Neural cell (in vitro differentiated cells): ENCODE measurements around the gene CENPP. TPM values are rescaled to one million over a fixed set of nuclear protein-coding genes. Genes with fewer than 3 reads are reported as not detected.

ENCODE experiments used
- H2AFZ ChIP-seq: fragments of 200-600, 300-800 bp; sonication (generic), shearing (Covaris generic); 2 replicates; pipeline ENCODE4 v1.6.0; 2014; ENCODE audit warnings: low read depth, mild to moderate bottlenecking, antibody characterized with exemption, low read length, moderate library complexity
- H3F3A ChIP-seq: fragments of 200-600 bp; shearing (Covaris generic); 2 replicates; pipeline ENCODE4 v1.6.1; 2016; ENCODE audit warnings: mild to moderate bottlenecking, moderate library complexity, mixed read lengths, antibody characterized with exemption, low read length; ENCODE audit not compliant: insufficient read depth, poor library complexity, severe bottlenecking
- H3K27ac ChIP-seq: fragments of 200-600, 300-800 bp; sonication (generic), shearing (Covaris generic); 2 replicates; pipeline ENCODE4 v1.5.1; 2014; ENCODE audit warnings: mild to moderate bottlenecking, low read length, moderate library complexity
- H3K27me3 ChIP-seq: fragments of 300-800, 200-600 bp; sonication (generic), shearing (Covaris generic); 2 replicates; pipeline ENCODE4 v1.6.0; 2014; ENCODE audit warnings: mild to moderate bottlenecking, low read depth, low read length, moderate library complexity; ENCODE audit not compliant: insufficient read depth
- H3K36me3 ChIP-seq: fragments of 300-800, 200-600 bp; sonication (generic), shearing (Covaris generic); 2 replicates; pipeline ENCODE4 v1.5.1; 2014; ENCODE audit warnings: mild to moderate bottlenecking, antibody characterized with exemption, low read length, moderate library complexity; ENCODE audit not compliant: insufficient read depth
- H3K4me2 ChIP-seq: fragments of 300-800, 200-600 bp; sonication (generic), shearing (Covaris generic); 2 replicates; pipeline ENCODE4 v1.6.0; 2014; ENCODE audit warnings: mild to moderate bottlenecking, low read length
- H3K4me3 ChIP-seq: fragments of 300-800, 200-600 bp; sonication (generic), shearing (Covaris generic); 2 replicates; pipeline ENCODE4 v1.5.1; 2014; ENCODE audit warnings: mild to moderate bottlenecking, low read length, moderate library complexity
- H3K79me2 ChIP-seq: fragments of 200-600 bp; shearing (Covaris generic); replicated peaks from 2 replicates; pipeline ENCODE4 v1.6.0; 2014; ENCODE audit warnings: mild to moderate bottlenecking, low read length, moderate library complexity; ENCODE audit not compliant: insufficient read depth
- H3K9ac ChIP-seq: fragments of 300-800, 200-600 bp; sonication (generic), shearing (Covaris generic); 2 replicates; pipeline ENCODE4 v1.6.1; 2016; ENCODE audit warnings: mild to moderate bottlenecking, low read length, mixed read lengths
- H3K9me2 ChIP-seq: fragments of 200-600 bp; shearing (Covaris generic); 2 replicates; pipeline ENCODE4 v1.6.1; 2016; ENCODE audit warnings: mild to moderate bottlenecking, low read length, mixed read lengths; ENCODE audit not compliant: insufficient read depth
- H3K9me3 ChIP-seq: fragments of 200-600, 300-800 bp; sonication (generic), shearing (Covaris generic); 2 replicates; pipeline ENCODE4 v1.6.1; 2016; ENCODE audit warnings: mild to moderate bottlenecking, mixed run types, low read length, moderate library complexity, mixed read lengths
- H4K20me1 ChIP-seq: fragments of 200-600 bp; shearing (Covaris generic); 2 replicates; pipeline ENCODE4 v1.6.1; 2016; ENCODE audit warnings: mild to moderate bottlenecking, mixed run types; ENCODE audit not compliant: insufficient read depth
- CTCF ChIP-seq: fragments of 450-650 bp; IDR thresholded peaks from 2 replicates; pipeline ENCODE4 v1.5.1; 2014; ENCODE audit warnings: antibody characterized with exemption, mild to moderate bottlenecking, moderate library complexity; ENCODE audit not compliant: poor library complexity, severe bottlenecking
- EP300 ChIP-seq: fragments of 450-650 bp; conservative IDR thresholded peaks from 2 replicates; pipeline ENCODE4 v1.6.1; 2014; ENCODE audit warnings: antibody characterized with exemption, mild to moderate bottlenecking, moderate library complexity; ENCODE audit not compliant: poor library complexity, severe bottlenecking
- EZH2 ChIP-seq: fragments of 200-600, 300-800 bp; shearing (Covaris generic), sonication (generic); IDR thresholded peaks from 2 replicates; pipeline ENCODE4 v1.6.1; 2014; ENCODE audit warnings: antibody characterized with exemption, low read length, borderline replicate concordance, mild to moderate bottlenecking; ENCODE audit not compliant: insufficient read depth, poor library complexity, severe bottlenecking
- MXI1 ChIP-seq: fragments of 450-650 bp; conservative IDR thresholded peaks from 2 replicates; pipeline ENCODE4 v1.6.1; 2014; ENCODE audit warnings: antibody characterized with exemption, mild to moderate bottlenecking; ENCODE audit not compliant: poor library complexity, severe bottlenecking
- POLR2AphosphoS5 ChIP-seq: IDR thresholded peaks from 2 replicates; pipeline ENCODE4 v1.6.1; 2012
- RAD21 ChIP-seq: fragments of 450-650 bp; conservative IDR thresholded peaks from 2 replicates; pipeline ENCODE4 v1.6.1; 2014; ENCODE audit warnings: antibody characterized with exemption, mild to moderate bottlenecking, moderate library complexity
- REST ChIP-seq: IDR thresholded peaks from 2 replicates; pipeline ENCODE4 v1.6.1; 2012; ENCODE audit warnings: borderline replicate concordance
- SMC3 ChIP-seq: fragments of 450-650 bp; conservative IDR thresholded peaks from 2 replicates; pipeline ENCODE4 v1.6.1; 2014; ENCODE audit warnings: antibody characterized with exemption, mild to moderate bottlenecking, moderate library complexity; ENCODE audit not compliant: poor library complexity
- TAF1 ChIP-seq: IDR thresholded peaks from 2 replicates; pipeline ENCODE4 v1.6.1; 2012; ENCODE audit warnings: low read depth
- polyA plus RNA-seq: library from polyadenylated mRNA; depleted of rRNA; stranded (reverse); fragments of >200 nt; gene quantifications from 2 replicates; pipeline ENCODE4 v1.2.3, GENCODE V29; 2014

The CENPP gene
- polyA plus RNA-seq, 1 donor from 2014 or later, result 5.0 TPM

DNA sequence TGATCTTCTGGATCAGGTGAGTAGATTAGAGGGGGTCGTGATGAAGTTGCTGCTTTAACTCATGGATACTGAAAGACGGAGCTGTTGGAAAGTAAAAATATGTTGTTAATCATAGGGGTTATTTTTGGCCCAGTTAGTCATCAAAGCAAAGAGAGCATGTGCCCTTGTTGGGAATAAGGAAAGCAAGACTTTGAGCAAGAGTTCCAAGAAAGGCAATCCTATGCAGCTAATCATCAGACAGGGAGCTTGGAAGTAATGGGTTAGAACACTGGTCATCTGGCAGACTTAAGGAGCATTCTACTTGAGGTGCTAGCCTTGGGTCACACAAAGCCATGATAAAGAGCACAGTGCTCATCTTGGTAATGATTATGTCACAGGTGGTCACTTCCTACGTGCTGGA lies 138.2 kb downstream of the CENPP start:
- TF ChIP-seq EP300 (no peak), RAD21 (no peak), POLR2AphosphoS5 (no peak), MXI1 (no peak), REST (no peak), CTCF (no peak), TAF1 (no peak), SMC3 (no peak), EZH2 (no peak)
- H3K9me2 ChIP-seq, result no peaks in the 10 kb centered on the region
- H3K79me2 ChIP-seq, result no peaks in the 10 kb centered on the region
- H3K36me3 ChIP-seq, result no peaks in the 10 kb centered on the region
- H3K4me2 ChIP-seq, result no peak overlapping the region
- H3K27me3 ChIP-seq, result no peaks in the 10 kb centered on the region
- H3K4me3 ChIP-seq, result no peak overlapping the region
- H3F3A ChIP-seq, result no peaks in the 10 kb centered on the region
- no peak overlapping the region for H3K9ac ChIP-seq
- H4K20me1 ChIP-seq, result no peaks in the 10 kb centered on the region
- H2AFZ ChIP-seq, result no peak overlapping the region
- no peak overlapping the region for H3K27ac ChIP-seq
- no peaks in the 10 kb centered on the region for H3K9me3 ChIP-seq

GRCh38 chr9:92467041-92467440 lies 141.3 kb downstream of the CENPP start:
- H4K20me1 ChIP-seq, result no peaks in the 10 kb centered on the region
- no peaks in the 10 kb centered on the region for H3K27me3 ChIP-seq
- no peak overlapping the region for H3K27ac ChIP-seq
- H3K9me2 ChIP-seq, result no peaks in the 10 kb centered on the region
- no peak overlapping the region for H2AFZ ChIP-seq
- H3K9me3 ChIP-seq, result no peaks in the 10 kb centered on the region
- no peaks in the 10 kb centered on the region for H3F3A ChIP-seq
- H3K36me3 ChIP-seq, result no peaks in the 10 kb centered on the region
- no peaks in the 10 kb centered on the region for H3K79me2 ChIP-seq
- H3K4me3 ChIP-seq, result no peak overlapping the region
- no peak overlapping the region for H3K4me2 ChIP-seq
- H3K9ac ChIP-seq, result no peak overlapping the region
- no peak for TF ChIP-seq EP300
- TF ChIP-seq POLR2AphosphoS5, result no peak

DNA sequence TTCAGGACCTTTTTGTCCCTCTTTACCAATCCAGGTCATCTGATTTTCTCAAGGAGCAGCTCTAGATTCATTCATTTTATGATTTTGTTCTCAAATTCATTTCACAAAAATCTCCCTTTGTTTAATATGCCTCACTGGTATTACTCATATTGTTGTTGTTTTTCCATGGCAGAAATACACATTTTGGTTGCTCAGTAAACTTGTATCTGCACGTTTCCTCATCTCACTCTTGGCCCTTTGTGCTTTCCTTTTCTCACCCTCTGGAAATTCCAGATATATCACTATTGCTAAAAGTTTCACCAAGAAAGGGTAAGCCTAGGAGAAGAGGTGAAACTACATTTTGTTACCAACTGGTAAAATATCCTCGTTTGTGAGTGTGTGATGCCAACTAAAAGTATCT lies 141.8 kb downstream of the CENPP start:
- no peak overlapping the region for H3K27ac ChIP-seq
- no peaks in the 10 kb centered on the region for H3K9me3 ChIP-seq

More for the DNA sequence above, 141.8 kb downstream of the CENPP start:
- H3K27me3 ChIP-seq, result no peaks in the 10 kb centered on the region
- H3K9ac ChIP-seq, result no peak overlapping the region
- no peaks in the 10 kb centered on the region for H4K20me1 ChIP-seq
- H3K79me2 ChIP-seq, result no peaks in the 10 kb centered on the region
- H3K4me3 ChIP-seq, result no peak overlapping the region
- H2AFZ ChIP-seq, result no peak overlapping the region
- TF ChIP-seq TAF1, result no peak
- TF ChIP-seq RAD21, result no peak
- TF ChIP-seq EP300, result no peak
- no peak for TF ChIP-seq POLR2AphosphoS5
- no peak for TF ChIP-seq CTCF
- TF ChIP-seq REST, result no peak
- no peak for TF ChIP-seq SMC3
- TF ChIP-seq MXI1, result no peak
- TF ChIP-seq EZH2, result no peak
- H3K36me3 ChIP-seq, result no peaks in the 10 kb centered on the region
- no peak overlapping the region for H3K4me2 ChIP-seq
- H3F3A ChIP-seq, result no peaks in the 10 kb centered on the region
- H3K9me2 ChIP-seq, result no peaks in the 10 kb centered on the region
